HepG2 (cell line): ENCODE measurements around the gene NUBPL. TPM values are rescaled to one million over a fixed set of nuclear protein-coding genes. Genes with fewer than 3 reads are reported as not detected.

Experiments
- ATAC-seq: fragments of 200-7000 bp; cut with Tn5 transposase; 3 replicates; pipeline ENCODE4 v1.9.1; 2020; ENCODE audit warnings: mild to moderate bottlenecking, moderate library complexity
- BruUV-seq: library from RNA; stranded (reverse); fragments of 400-500 nt; replicated peaks from 2 replicates; lab custom pipeline; 2021; lab: Mats Ljungman, UMichigan
- CTCF ChIA-PET: fragments of 300-600 bp; formaldehyde crosslinking; extraction: SDS; loops from one replicate; lab custom pipeline; 2021; ENCODE audit warnings: low total read pairs, inconsistent platforms, low intra/inter-chr PET ratio; lab: Yijun Ruan, JAX
- POLR2A ChIA-PET: fragments of 350-600 bp; sonication (Branson Sonifier 250); formaldehyde crosslinking; loops from one replicate; lab custom pipeline; 2020; ENCODE audit warnings: antibody characterized with exemption, inconsistent platforms; lab: Yijun Ruan, JAX
- DNase-seq: peaks from one replicate; pipeline ENCODE4 v3.0.0-alpha.2; 2015; ENCODE audit warnings: low spot score
- FAIRE-seq: peaks from 3 replicates; lab custom pipeline; 2011; peaks lifted over from hg19 to GRCh38; lab: Jason Lieb, UNC
- H2AFZ ChIP-seq: one replicate; pipeline ENCODE4 v1.6.1; 2011; ENCODE audit warnings: low read length, inconsistent platforms
- H3K27ac ChIP-seq: fragments of 300-600 bp; 3 replicates; pipeline ENCODE4 v1.8.0; 2011; ENCODE audit warnings: mixed run types, mild to moderate bottlenecking, mixed read lengths, low read length, inconsistent platforms; ENCODE audit not compliant: insufficient read depth; ENCODE audit errors: extremely low read length
- H3K27me3 ChIP-seq, 2 experiments: fragments of 200-600 bp in 1 of 2; 2 replicates in 1 of 2; 3 replicates in 1 of 2; pipeline versions ENCODE4 v1.6.0 to v1.8.0; 2011; ENCODE audit warnings: low read length in 2 of 2, mild to moderate bottlenecking in 2 of 2, moderate library complexity in 2 of 2, inconsistent platforms in 1 of 2; ENCODE audit not compliant: insufficient read depth in 2 of 2, control insufficient read depth in 1 of 2
- H3K36me3 ChIP-seq, 2 experiments: fragments of 200-600 bp in 1 of 2; replicated peaks in 1 of 2; 2 replicates in 1 of 2; 3 replicates in 1 of 2; pipeline versions ENCODE4 v1.5.1 to v1.8.0; 2011; ENCODE audit warnings: low read length in 2 of 2, inconsistent platforms in 1 of 2; ENCODE audit not compliant: insufficient read depth in 2 of 2, control insufficient read depth in 1 of 2
- H3K4me1 ChIP-seq: 2 replicates; pipeline ENCODE4 v1.5.1; 2012; ENCODE audit warnings: low read length, inconsistent platforms; ENCODE audit not compliant: insufficient read depth
- H3K4me2 ChIP-seq: 2 replicates; pipeline ENCODE4 v1.6.0; 2011; ENCODE audit warnings: low read depth, low read length, inconsistent platforms
- H3K4me3 ChIP-seq, 3 experiments: fragments of 200-600 bp in 1 of 3; sonication (generic), shearing (Covaris generic) in 1 of 3; replicated peaks in 1 of 3; 2 replicates each; pipeline ENCODE4 v1.5.1; 2011 to 2016; ENCODE audit warnings: low read length in 3 of 3, inconsistent platforms in 2 of 3, low read depth in 2 of 3, mild to moderate bottlenecking in 2 of 3, control low read depth in 1 of 3, mixed read lengths in 1 of 3; ENCODE audit not compliant: insufficient read depth in 1 of 3
- H3K79me2 ChIP-seq: one replicate; pipeline ENCODE4 v1.6.1; 2011; ENCODE audit warnings: low read length, inconsistent platforms; ENCODE audit not compliant: insufficient read depth
- H3K9ac ChIP-seq: 2 replicates; pipeline ENCODE4 v1.6.0; 2011; ENCODE audit warnings: mild to moderate bottlenecking, low read depth, low read length, inconsistent platforms; ENCODE audit not compliant: insufficient read depth
- H3K9me3 ChIP-seq: 2 replicates; pipeline ENCODE4 v1.5.1; 2012; ENCODE audit warnings: mild to moderate bottlenecking, low read length
- H4K20me1 ChIP-seq: 2 replicates; pipeline ENCODE4 v1.6.0; 2011; ENCODE audit warnings: inconsistent platforms, mild to moderate bottlenecking, low read length, moderate library complexity; ENCODE audit not compliant: insufficient read depth
- CREM ChIP-seq, 2 experiments: sonication (generic) in 1 of 2; formaldehyde crosslinking in 1 of 2; IDR thresholded peaks; 2 replicates each; pipeline versions ENCODE4 v1.4.0 to v1.6.1; 2016 to 2020; ENCODE audit warnings: antibody characterized with exemption in 1 of 2, mild to moderate bottlenecking in 1 of 2, missing genetic modification reagents in 1 of 2
- MXD4 ChIP-seq: IDR thresholded peaks from 2 replicates; pipeline ENCODE4 v1.6.1; 2016; ENCODE audit warnings: mild to moderate bottlenecking, missing biosample characterization, missing genetic modification reagents
- NFE2L2 ChIP-seq: fragments of 150-350 bp; IDR thresholded peaks from 2 replicates; pipeline ENCODE4 v1.6.1; 2014; ENCODE audit warnings: low read length
- SMAD3 ChIP-seq: sonication (generic); formaldehyde crosslinking; IDR thresholded peaks from 2 replicates; pipeline ENCODE4 v1.4.0; 2020; ENCODE audit warnings: missing genetic modification reagents
- SRF ChIP-seq: IDR thresholded peaks from 2 replicates; pipeline ENCODE4 v1.6.1; 2011; ENCODE audit warnings: mild to moderate bottlenecking, low read depth, low read length, moderate library complexity
- ZNF136 ChIP-seq: sonication (generic); formaldehyde crosslinking; IDR thresholded peaks from 2 replicates; pipeline ENCODE4 v1.8.1; 2022; ENCODE audit warnings: low read depth, mild to moderate bottlenecking, moderate library complexity, missing genetic modification reagents
- ZNF234 ChIP-seq: sonication (generic); formaldehyde crosslinking; conservative IDR thresholded peaks from 2 replicates; pipeline ENCODE4 v1.5.1; 2020; ENCODE audit warnings: mild to moderate bottlenecking, missing genetic modification reagents
- ZNF563 ChIP-seq: sonication (generic); formaldehyde crosslinking; IDR thresholded peaks from 2 replicates; pipeline ENCODE4 v1.8.0; 2022; ENCODE audit warnings: mild to moderate bottlenecking, moderate library complexity, missing genetic modification reagents
- WGBS: methylation state at CpG from one replicate; pipeline ENCODE4 v1.1.6; 2017; ENCODE audit warnings: low lambda C conversion rate; 5-methylcytosine and 5-hydroxymethylcytosine counted together
- in situ Hi-C: cut with HindIII; loops from 2 replicates; pipeline ENCODE4 v1.10.0; 2017; ENCODE audit warnings: low pct_unique_long_range_greater_than_20kb; ENCODE audit not compliant: extremely low pct_ligation_motif_present
- intact Hi-C: fragments of 100-400 bp; cut with micrococcal nuclease; formaldehyde crosslinking; loops from one replicate; pipeline ENCODE4 v1.10.0; 2022; ENCODE audit not compliant: unreplicated experiment
- polyA plus RNA-seq, 8 experiments: library from polyadenylated mRNA; depleted of rRNA in 3 of 8; stranded (reverse) in 7 of 8; unstranded in 1 of 8; fragments of >200 nt; fragmentation: Illumina TruSeq in 4 of 8; extraction: Trizol in 4 of 8; gene quantifications; 2 replicates each; pipeline versions ENCODE4 v1.2.1 to v1.2.3, GENCODE V29; 2011 to 2016; ENCODE audit warnings: low read depth in 4 of 8, missing spikeins in 1 of 8, mixed read lengths in 1 of 8; ENCODE audit not compliant: insufficient read depth in 1 of 8
- total RNA-seq, 5 experiments: library from RNA; depleted of rRNA; stranded (reverse); fragments of >200 nt; fragmentation: Illumina TruSeq; extraction: Trizol; gene quantifications; 2 replicates each; pipeline ENCODE4 v1.2.3, GENCODE V29; 2016; ENCODE audit warnings: low read depth in 1 of 5
- TF ChIP-seq, protein P1 (sequence below): sonication (generic); formaldehyde crosslinking; IDR thresholded peaks from 2 replicates; pipeline ENCODE4 v1.8.1; 2023; ENCODE audit warnings: mild to moderate bottlenecking, inconsistent platforms, moderate library complexity, missing genetic modification reagents, borderline replicate concordance
- TF ChIP-seq, protein P2 (sequence below): IDR thresholded peaks from 2 replicates; pipeline ENCODE4 v1.6.1; 2016; ENCODE audit warnings: low read depth

Gene NUBPL
- total and polyA plus RNA-seq, 2 of the 13 experiments (the other 11 are each of a cell fraction or from before 2014, with no cell fraction given) = 21.3 to 44.1 TPM

DNA sequence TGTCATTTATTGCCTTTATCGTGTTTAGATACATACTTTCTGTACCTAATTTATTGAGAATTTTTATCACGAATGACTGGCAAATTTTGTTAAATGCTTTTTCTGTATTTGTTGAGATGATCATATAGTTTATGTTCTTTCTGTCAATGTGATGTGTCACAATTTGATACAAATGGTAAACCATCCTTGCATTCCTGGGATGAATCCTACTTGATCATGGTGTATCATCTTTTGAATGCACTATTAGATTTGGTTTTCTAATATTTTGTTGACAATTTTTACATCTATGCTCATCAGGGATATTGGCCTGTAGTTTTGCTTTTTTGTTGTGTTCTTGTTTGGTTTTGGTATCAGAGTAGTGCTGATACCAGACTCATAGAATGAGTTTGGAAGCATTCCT, 185.1 kb downstream of the NUBPL start:
- peaks cover 31% of the 10 kb centered on the region for H3K9me3 ChIP-seq
- POLR2A ChIA-PET = no interaction called here
- H3K4me3 ChIP-seq = no peak overlapping the region
- in situ Hi-C loops (no loop called here), intact Hi-C loops (loop anchor here (5.0 kb wide), 1 partner anchor 204 kb away; no protein-coding TSS in a partner anchor)
- TF ChIP-seq CREM (IDR thresholded peaks at IDR 0.05) = no peak
- no peak for TF ChIP-seq CREM (CRISPR knock-in tag; IDR thresholded peaks at IDR 0.05)
- TF ChIP-seq MXD4 (CRISPR knock-in tag) = no peak
- peak; percentile 76 for TF ChIP-seq NFE2L2
- TF ChIP-seq SRF = no peak
- TF ChIP-seq, protein P1, sequence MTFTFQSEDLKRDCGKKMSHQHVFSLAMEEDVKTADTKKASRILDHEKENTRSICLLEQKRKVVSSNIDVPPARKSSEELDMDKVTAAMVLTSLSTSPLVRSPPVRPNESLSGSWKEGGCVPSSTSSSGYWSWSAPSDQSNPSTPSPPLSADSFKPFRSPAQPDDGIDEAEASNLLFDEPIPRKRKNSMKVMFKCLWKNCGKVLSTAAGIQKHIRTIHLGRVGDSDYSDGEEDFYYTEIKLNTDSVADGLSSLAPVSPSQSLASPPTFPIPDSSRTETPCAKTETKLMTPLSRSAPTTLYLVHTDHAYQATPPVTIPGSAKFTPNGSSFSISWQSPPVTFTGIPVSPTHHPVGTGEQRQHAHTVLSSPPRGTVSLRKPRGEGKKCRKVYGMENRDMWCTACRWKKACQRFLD (CRISPR knock-in tag) = no peak
- TF ChIP-seq, all 625 proteins: peak for 1
- Histone ChIP-seq H2AFZ (no peak overlapping the region), H3K27ac (no peak overlapping the region), H3K4me2 (no peak overlapping the region), H3K36me3 (no peaks in the 10 kb centered on the region), H4K20me1 (no peaks in the 10 kb centered on the region), H3K9ac (no peak overlapping the region), H3K79me2 (no peaks in the 10 kb centered on the region), H3K4me1 (peaks cover 17% of the 10 kb centered on the region), H3K27me3 (no peaks in the 10 kb centered on the region)
- FAIRE-seq (no peak), ATAC-seq (no peak), DNase-seq (no peak)
- WGBS = 92% methylated on average over 2 of the region's 2 CpGs
- CTCF ChIA-PET = no interaction called here
- BruUV-seq = no TSS peak

DNA sequence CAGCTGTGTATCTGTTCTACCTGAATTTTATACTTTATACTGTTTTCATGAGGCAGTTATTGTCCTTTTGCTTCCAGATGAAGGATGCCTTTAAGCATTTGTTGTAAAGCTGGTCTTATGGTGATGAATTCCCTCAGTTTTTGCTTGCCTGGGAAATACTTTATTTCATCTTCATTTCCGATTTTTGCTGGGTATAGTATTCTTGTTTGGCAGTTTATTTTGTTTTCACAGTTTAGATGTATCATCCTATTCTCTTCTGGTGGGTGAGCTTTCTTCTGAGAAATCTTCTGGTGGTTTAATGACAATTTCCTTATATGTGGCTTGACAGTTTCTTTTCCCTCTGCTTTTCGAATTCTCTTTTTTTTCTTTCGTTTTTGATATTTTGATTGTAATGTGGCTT, 188.1 kb downstream of the NUBPL start:
- ChIA-PET POLR2A (no interaction called here), CTCF (no interaction called here)
- no peak for FAIRE-seq
- TF ChIP-seq SMAD3 = no peak
- peak; percentile 99 for TF ChIP-seq ZNF136 (CRISPR knock-in tag)
- no peak for TF ChIP-seq ZNF563 (CRISPR knock-in tag)
- TF ChIP-seq, protein P2, sequence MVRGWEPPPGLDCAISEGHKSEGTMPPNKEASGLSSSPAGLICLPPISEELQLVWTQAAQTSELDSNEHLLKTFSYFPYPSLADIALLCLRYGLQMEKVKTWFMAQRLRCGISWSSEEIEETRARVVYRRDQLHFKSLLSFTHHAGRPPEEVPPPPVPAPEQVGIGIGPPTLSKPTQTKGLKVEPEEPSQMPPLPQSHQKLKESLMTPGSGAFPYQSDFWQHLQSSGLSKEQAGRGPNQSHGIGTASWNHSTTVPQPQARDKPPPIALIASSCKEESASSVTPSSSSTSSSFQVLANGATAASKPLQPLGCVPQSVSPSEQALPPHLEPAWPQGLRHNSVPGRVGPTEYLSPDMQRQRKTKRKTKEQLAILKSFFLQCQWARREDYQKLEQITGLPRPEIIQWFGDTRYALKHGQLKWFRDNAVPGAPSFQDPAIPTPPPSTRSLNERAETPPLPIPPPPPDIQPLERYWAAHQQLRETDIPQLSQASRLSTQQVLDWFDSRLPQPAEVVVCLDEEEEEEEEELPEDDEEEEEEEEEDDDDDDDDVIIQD (CRISPR knock-in tag) = peak; percentile 23; the same call in 1 of the 2 replicates
- no peak for TF ChIP-seq ZNF234 (CRISPR knock-in tag)
- Histone ChIP-seq H3K36me3 (no peaks in the 10 kb centered on the region), H3K9me3 (peaks cover 31% of the 10 kb centered on the region), H3K4me3 (no peak overlapping the region), H3K27me3 (no peaks in the 10 kb centered on the region), H3K9ac (no peak overlapping the region), H3K27ac (no peak overlapping the region), H3K79me2 (no peaks in the 10 kb centered on the region), H3K4me1 (peaks cover 17% of the 10 kb centered on the region), H2AFZ (no peak overlapping the region), H3K4me2 (no peak overlapping the region), H4K20me1 (no peaks in the 10 kb centered on the region)
- intact Hi-C loops = loop anchor here (5.0 kb wide), 1 partner anchor 207 kb away; no protein-coding TSS in a partner anchor
- ATAC-seq = no peak
- no TSS peak for BruUV-seq
- no peak for DNase-seq
- in situ Hi-C loops = no loop called here
- WGBS = 92% methylated on average over 3 of the region's 3 CpGs
